ENCODE data around the gene ADGRV1.
"Not testable (repeated sequence)": the region's sequence is repeated elsewhere in the genome, so short reads cannot be mapped to it uniquely, and the experiment has no call there.

The ADGRV1 gene

DNA sequence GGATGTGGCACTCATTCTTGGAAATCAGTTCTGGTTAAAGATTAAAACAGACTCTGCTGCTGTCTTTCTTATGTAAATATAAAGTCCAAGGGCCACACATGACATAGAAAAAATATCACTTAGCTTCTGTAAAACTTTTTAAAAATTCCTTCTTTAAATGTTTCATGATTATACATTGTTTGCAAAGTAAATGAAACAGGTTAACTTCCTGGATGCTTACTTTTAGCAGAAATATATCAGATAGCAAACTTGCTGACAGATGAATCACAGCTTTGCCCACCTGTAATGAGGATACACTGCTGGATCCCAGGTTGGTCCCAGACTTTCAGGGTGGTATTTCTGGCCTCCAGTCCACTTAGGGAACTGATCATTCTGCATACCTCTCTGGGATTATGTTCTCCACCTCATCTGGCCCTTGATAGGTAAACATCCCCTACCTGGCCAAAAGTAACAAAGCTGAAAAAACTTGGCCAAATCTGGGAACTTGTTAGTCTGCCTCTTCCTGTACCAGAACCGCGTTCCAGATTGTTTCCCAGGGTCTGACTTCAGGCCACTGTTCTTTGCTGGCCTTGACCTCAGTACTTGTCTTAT, 340.5 kb downstream of the ADGRV1 start:
- DNase-seq (ENCODE audit: low read depth in 2 of 3, low spot score in 2 of 3) = no peak

DNA sequence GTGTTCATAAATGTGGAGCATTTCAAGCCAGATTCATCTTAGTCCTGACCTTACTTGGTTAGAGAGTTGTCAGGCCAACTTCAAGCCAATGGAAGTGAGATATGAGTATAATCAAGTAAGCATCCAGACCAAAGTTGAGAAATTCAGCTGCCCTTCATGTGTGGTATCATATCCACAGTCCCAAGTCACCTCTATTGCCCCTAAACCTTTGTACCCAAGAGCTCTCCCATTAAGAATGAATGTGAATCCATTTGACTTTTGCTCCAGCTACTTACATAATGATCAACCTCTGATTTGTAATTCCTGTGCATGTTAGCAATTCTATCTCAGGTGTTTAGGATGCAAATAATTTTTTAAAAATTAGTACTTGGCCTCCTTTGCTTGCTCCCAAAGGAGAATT, 342.7 kb downstream of the ADGRV1 start:
- no peak for DNase-seq (ENCODE audit: low read depth in 2 of 3, low spot score in 2 of 3)

DNA sequence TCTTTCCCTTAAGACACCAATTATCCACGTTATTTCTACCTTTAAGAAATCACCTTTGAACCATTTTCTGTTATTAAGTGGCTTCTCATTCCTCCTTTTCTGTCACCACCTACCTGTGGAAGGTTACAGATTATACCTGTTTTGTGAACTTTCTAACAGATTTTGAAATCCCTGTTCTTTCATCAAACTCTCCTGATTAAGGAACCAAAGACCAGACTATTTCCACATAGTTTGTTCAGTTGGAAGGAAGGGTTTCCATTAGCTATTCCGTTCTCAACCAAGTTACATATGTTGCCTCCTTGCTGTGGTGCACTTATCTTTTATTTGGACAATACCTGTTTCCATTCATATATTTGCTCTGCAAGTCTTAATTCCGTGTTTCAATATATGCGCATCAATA, 343.6 kb downstream of the ADGRV1 start:
- no peak for DNase-seq (ENCODE audit: low read depth in 2 of 3, low spot score in 2 of 3)

DNA sequence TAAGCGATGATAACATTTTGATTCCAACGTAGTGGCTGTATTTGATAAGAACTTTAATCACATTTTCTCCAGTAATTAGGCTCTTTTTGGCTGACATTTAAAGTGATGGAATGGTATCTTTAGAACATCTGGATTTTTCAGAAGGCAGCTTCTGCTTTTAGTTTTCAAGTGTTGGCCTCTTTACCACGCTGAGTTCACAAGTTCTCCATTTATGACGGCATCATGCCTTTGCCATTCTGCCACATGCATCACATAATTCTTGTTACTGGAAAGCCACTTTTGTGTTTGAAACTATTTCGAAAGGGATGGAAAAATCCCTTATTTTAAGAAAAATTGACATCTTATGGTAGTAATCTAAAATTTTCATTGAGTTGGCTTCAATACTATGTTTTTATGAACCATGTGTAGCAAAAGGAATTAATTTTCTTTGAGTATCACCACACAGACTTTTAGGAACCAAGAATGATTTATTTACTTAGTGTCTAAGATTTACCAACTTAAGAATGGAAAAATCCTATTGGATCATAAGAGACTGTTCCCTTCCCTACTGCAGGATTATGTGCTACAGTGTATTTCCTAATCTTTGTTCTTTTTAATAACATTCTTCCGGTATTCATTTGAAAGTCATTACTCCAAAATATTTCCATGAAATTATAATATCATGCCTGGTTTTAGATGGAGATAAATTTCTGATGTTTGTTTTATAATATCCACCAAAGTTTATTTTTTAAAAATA, 344.2 kb downstream of the ADGRV1 start:
- no peak for DNase-seq (ENCODE audit: low read depth in 2 of 3, low spot score in 2 of 3)

DNA sequence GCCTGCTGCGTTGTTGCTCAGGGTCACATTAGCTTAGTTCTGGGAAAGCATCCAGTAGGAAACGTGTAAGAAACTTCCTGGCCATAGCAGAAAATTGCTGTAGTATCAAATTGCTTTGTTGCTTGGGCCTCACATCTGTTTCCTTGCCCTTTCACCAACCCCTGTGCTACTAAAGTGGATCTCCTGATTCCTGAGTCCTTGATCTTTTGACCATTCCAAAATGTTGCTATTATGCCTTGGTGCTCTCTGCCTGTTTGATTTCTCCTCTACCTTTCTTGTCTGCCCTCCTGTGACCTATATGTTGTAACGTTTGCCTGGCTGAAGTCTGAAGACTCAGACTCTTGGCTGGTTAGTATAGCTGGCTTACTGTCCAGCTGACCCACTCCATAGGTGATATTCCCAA, 350.5 kb downstream of the ADGRV1 start:
- DNase-seq (ENCODE audit: low read depth in 2 of 3, low spot score in 2 of 3) = no peak

DNA sequence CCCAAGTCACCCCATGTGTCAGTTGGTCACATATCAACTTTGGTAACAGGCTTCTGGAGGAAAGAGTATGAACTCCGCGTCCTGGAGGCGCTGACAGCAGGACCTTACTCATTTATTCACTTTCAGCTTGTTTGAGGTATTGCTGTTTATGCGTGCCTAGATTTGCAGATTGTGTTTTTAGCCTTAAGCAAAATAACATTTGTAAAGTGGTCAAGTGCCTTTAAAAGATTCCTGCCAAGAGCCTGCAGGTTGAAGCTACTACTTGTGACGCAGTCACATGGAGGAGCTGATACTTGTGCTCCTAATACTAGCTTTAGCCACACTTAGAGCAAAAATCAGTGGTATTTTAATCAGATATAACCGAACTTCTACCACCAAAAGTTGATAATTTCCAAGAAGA, 351.3 kb downstream of the ADGRV1 start:
- no peak for DNase-seq (ENCODE audit: low read depth in 2 of 3, low spot score in 2 of 3)

DNA sequence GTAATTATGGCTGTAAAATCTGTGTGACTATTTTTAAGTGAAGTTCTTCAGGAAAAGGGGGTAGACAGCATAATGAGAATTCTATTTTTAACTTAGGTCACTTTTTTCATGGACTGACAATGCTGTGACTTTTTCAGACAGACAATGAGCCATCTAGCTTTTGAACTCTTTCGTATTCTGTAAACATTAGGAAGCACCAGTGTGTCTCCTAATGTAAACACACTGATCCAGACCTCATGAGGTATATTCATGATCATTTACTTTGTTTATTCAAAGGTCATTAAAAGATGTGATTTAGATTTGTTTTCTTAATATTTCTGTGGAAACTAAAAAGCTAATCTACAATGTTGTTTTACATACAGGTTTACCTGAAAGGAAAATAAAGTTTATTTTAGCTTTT, 352.6 kb downstream of the ADGRV1 start:
- no peak for DNase-seq (ENCODE audit: low read depth in 2 of 3, low spot score in 2 of 3)

DNA sequence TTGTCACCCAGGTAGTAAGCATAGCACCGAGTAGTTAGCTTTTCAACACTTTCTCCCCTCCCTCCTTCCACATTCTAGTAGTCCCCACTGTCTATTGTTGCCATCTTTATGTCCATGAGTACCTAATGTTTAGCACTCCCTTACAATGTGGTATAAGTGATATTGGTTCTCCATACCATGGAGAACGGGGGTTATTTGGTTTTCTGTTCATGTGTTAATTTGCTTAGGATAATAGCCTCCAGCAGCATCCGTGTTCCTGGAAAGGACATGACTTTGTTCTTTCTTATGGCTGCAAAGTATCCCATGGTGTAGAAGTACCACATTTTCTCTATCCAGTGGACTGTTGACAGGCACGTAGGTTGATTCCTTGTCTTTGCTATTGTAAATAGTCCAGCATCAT, 353.9 kb downstream of the ADGRV1 start:
- DNase-seq (ENCODE audit: low read depth in 2 of 3, low spot score in 2 of 3) = no peak

DNA sequence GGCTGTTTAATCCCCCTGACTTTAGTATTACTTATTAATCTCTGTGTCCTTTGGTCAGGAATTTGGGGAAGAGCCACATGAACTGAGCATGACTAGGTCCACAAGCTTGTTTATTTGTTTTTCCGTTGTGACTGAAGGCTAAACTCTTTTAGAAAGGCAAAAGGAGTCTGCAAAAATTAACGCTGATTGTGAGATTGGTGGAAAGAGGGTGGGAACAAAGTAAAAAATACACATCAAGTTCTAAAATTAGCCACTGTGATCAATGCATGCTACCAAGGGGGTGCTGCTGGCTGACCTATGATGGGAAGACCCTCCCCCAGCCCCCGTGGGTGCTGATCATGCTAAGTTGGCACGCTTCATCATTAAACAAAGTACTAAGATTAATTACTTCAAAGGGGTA, 356.8 kb downstream of the ADGRV1 start:
- DNase-seq (ENCODE audit: low read depth in 2 of 3, low spot score in 2 of 3) = no peak

DNA sequence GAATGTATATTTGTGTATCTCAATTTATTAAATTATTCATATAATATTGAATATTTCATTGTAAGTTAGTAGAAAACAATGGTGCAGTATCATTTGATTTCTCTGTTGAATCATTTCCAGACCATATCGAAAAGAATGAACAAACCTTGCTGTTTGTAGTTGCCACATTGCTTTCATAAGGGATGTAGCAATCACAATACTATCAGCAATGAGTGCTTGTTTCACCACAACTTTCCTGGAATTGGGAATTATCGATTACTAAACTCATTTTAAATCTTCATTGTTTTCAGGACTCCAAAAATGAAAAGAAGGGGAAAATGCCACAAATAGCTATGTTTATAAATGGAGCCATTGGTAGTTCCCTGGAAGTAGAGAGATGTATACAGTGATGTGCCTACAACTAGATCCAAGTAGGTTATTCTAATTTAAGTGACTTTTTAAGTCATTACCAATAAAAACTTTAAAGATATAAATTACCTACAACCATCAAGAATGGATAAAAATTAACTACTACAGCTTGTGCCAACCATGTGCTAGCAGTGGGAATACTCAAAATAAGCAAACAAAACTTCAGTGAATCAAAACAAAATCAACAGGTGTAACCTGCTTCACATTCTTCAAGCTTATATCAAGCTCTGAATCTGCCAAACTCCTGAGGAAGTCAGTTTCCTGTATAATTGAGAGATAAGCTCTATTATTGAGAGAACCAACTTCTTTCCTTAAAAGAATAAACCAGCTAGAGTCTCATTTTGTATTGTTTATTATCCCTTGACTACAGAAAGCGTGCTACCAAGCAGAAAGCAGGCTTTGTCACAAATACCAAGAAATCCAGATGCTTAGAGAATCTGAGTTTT, 358.6 kb downstream of the ADGRV1 start:
- DNase-seq (ENCODE audit: low read depth in 2 of 3, low spot score in 2 of 3) = no peak

DNA sequence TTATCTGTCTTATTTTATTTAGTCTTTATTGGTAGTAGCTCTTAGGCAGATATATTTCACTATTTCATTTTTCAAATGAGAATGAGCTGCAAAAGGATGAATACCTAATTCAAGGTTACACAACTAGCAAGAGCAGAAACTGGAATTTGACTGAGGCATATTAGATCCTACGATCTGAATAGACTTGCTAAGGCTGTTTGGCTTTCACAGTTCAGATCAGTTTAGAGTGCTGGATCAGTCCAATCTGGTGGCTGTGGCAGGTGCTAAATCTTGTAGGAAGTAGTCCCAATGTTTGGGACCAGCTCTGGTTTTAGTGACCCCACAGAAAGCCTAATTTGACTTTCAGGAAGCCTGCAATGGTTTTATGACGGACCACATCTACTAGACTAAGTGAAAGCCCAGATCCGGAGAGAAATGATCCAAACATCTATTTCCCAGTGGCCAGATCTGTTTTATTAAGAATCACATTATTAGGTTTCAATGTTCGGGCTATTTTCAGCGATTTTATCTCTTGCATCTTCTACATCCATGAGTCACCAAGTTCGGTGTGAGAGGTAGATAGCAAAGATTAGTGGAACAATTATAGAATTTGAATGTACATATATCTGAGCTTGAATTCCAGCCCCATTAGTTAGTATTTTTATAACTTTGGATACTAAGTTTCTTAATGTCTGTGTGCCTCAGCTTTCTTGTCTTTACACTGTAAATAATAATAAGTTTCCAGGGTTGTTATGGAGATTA, 359.5 kb downstream of the ADGRV1 start:
- DNase-seq (ENCODE audit: low read depth in 2 of 3, low spot score in 2 of 3) = no peak

DNA sequence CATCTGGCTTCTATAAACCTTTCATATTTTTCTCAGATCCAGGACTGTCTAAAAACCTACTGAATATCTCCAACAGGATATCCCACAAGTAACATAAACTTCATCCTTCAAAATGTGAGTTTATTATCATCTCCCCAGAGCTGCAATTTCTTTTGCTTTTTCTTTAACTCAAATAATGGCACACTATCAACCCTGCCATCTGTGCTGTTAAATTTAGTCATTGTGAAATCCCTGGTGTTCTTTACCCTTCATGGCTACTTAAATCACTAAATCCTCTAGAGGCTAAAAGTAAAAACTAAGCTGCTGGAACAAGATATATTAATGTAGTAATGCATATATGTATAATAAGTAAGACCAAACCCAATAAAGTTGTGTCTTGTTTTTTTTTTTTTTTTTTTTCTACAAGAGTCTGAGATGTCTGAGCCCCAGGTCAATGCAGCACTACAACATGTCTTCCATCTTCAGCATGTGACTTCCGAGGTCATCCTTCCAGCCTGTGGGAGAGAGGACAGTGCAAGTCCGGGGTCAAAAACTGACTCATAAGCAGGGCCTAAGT, 362.9 kb downstream of the ADGRV1 start:
- no peak for DNase-seq (ENCODE audit: low read depth in 2 of 3, low spot score in 2 of 3)

DNA sequence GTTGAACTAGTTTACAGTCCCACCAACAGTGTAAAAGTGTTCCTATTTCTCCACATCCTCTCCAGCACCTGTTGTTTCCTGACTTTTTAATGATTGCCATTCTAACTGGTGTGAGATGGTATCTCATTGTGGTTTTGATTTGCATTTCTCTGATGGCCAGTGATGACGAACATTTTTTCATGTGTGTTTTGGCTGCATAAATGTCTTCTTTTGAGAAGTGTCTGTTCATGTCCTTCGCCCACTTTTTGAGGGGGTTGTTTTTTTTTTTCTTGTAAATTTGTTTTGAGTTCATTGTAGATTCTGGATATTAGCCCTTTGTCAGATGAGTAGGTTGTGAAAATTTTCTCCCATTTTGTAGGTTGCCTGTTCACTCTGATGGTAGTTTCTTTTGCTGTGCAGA, 365.6 kb downstream of the ADGRV1 start:
- DNase-seq (ENCODE audit: low read depth in 2 of 3, low spot score in 2 of 3) = not testable (repeated sequence)

DNA sequence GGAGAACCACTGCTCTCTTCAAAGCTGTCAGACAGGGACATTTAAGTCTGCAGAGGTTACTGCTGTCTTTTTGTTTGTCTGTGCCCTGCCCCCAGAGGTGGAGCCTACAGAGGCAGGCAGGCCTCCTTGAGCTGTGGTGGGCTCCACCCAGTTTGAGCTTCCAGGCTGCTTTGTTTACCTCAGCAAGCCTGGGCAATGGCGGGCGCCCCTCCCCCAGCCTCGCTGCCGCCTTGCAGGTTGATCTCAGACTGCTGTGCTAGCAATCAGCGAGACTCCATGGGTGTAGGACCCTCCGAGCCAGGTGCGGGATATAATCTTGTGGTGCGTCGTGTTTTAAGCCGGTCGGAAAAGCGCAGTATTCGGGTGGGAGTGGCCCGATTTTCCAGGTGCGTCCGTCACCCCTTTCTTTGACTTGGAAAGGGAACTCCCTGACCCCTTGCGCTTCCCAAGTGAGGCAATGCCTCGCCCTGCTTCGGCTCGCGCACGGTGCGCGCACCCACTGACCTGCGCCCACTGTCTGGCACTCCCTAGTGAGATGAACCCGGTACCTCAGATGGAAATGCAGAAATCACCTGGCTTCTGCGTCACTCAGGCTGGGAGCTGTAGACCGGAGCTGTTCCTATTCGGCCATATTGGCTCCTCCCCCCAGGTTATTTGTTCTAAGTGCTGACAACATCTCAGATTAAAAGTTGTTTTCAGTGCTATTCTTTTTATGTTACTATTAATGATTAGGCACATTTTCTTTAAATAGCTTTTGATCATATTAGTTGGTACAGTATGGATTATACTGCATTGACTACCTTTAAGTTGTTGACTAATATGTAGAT, 370.6 kb downstream of the ADGRV1 start:
- not testable (repeated sequence) for DNase-seq (ENCODE audit: low read depth in 2 of 3, low spot score in 2 of 3)

DNA sequence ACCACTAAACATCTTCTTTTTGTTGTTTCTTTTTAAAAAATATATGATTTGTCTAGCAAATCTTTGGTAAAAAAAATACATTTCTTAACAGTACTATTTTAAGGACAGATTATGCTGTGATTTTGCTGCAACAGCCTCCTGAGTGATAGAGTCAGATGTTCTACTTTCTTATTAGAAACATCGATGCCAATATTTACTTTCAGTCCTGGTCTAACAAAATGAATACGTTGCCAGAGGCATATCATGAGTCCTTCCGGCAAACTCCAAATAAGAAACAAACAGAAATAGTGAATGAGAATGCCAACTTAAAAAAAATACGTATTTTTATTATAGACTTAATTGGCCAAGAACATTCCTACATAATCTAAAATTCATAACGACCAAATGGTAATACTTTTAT, 371.5 kb downstream of the ADGRV1 start:
- no peak for DNase-seq (ENCODE audit: low read depth in 2 of 3, low spot score in 2 of 3)

DNA sequence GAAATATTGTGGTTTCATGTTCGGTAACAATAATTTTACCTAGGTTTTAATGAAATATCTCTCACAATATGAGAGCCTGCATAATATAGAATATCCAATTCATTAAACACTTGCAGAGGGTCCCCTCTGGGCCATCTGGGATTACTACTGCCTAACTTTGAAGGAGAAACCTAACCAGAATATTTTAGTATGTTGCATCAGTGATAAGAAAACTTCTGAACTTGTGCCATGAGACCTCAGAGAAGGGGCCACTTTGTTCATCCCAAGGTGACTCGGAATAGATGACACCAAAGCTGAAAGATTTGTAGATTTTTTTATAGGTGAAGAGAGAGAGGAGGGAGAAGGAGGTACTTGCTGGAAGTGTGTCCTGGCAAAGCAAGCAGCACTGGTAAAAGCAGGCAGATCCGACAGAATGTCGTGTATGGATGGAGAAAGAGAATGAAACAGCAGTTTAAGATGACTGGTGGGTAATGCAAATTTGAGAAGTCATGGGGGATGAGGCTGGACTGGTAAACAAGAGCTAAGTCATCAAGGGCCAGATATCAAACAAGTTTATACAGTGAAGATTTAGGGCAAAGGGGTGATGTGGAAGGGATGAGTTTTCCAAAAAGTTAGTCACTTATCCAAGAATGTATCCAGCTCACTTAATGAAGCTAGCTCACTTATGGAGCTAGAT, 372.3 kb downstream of the ADGRV1 start:
- DNase-seq (ENCODE audit: low read depth in 2 of 3, low spot score in 2 of 3) = no peak

DNA sequence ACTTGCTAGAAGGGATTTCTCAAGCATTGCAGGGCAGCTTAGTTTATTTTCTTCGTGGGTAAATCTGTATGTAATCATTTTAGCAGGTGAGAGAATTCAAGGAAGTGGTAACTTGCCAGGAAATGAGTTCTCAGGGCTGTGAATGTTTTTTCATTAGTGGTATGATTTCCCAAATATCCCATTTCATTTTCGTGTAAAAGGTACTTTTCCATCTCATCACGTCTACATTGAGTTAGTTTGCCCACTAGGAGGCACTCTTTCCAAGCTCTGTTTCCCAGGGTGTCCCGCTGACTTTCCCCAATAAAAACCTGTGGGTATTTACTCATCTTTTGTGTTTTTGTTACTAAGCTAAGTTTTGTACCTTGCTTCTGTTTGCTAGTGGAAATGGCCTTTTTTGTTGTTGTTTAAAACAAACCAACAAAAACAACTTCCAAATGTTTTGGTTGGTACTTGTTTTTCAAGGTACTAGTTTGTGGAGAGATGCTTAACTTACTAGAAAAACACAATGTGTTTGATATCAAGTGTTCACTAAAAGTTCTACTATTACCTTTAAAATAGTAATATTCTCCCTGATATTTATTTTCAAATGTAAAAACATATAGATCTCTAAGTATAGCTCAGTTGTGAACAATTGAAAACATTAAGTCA, 373.6 kb downstream of the ADGRV1 start:
- DNase-seq (ENCODE audit: low read depth in 2 of 3, low spot score in 2 of 3) = no peak

DNA sequence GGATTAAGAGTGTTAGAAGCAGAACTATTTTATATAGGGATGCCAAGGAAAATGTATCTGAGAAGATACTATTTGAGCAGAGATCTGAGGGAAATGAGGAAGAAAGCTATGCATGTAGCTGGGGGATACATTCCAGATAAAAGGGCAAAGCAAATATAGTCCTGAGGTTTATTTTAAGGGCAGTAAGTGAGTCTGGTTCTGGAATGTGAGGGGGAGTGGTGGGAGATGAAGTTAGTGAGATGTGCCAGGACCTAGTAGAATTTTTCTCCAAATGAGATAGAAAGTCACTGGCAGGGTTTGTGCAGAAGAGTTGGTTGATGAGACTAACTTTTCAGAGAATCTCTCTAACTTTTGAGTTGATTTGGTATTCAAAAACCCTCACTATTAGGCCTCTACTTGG, 374.7 kb downstream of the ADGRV1 start:
- no peak for DNase-seq (ENCODE audit: low read depth in 2 of 3, low spot score in 2 of 3)

DNA sequence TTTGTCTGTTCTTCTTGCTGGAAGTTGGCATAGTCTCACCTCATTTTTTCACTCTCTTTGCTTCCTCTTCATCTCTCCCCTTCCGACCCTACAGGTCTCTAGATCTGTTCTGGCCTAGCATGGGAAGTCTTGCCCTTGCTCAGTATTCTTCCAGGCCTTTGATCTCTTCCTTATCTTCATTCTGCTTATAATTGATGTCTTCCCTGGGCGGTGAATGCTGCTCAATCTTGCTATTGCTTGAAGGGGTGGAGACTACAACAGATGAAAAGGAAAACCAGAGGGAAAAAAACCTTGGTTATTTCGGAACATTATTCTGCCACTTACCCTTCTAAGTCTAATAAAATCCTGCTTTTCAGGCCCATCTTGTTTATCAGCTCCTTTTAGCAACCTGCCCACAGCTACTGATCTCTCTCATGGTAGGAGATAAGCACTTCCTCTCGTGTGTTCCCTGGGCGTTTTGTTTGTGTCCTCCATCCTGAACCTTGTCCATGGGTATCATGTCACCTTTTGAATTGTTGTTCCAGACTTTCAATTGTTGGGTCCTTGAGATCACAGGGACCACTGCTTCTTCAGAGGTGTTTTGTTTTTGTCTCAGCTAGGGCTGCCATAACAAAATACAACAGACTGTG, 375.6 kb downstream of the ADGRV1 start:
- DNase-seq (ENCODE audit: low read depth in 2 of 3, low spot score in 2 of 3) = no peak

Data from activated CD8-positive, alpha-beta memory T cell treated with anti-CD3 and anti-CD28 coated beads for 48 hours (primary cell).